ENCODE data around the gene LMO3.
A peak's percentile ranks its signal among the peaks of the same experiment; 100 is the strongest.

LMO3 gene

DNA sequence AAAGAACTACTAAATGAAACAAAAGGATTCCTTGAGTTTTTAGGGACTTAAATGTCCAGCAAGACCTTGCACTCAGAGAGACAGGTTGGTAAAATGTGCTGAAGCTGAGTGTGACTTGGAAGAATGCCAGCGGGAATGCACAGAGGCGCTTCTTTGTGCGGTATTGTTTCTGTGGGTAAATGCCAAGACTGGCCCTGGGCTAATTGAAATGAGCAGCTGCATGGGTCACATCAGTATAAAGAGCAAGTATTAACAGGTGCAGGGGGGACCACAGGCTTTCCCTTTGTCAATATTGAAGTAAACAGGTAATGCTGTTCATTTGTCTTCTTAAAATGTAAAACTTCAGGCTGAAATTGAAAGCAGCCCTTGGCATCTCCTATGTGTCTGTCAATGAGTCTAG is 74.3 kb downstream of the LMO3 start:
- DNase-seq (ENCODE audit: low read depth) = no peak
- no peak for TF ChIP-seq CTCF (IDR thresholded peaks at IDR 0.05; ENCODE audit: low read length, missing control alignments)

GRCh38 chr12:16530268-16530850 is 75.6 kb downstream of the LMO3 start:
- H3K4me3 ChIP-seq (replicated peaks; ENCODE audit: low read depth, low read length) = no peak overlapping the region
- TF ChIP-seq CTCF (IDR thresholded peaks at IDR 0.05; ENCODE audit: low read length, missing control alignments) = no peak

More for the DNA sequence above, 74.3 kb downstream of the LMO3 start:
- no peak overlapping the region for H3K4me3 ChIP-seq (replicated peaks; ENCODE audit: low read depth, low read length)

GRCh38 chr12:16526693-16527092 is 79.3 kb downstream of the LMO3 start:
- no peak overlapping the region for H3K4me3 ChIP-seq (replicated peaks; ENCODE audit: low read depth, low read length)
- no peak for TF ChIP-seq CTCF (IDR thresholded peaks at IDR 0.05; ENCODE audit: low read length, missing control alignments)
- DNase-seq (ENCODE audit: low read depth) = peak; percentile 91

More at GRCh38 chr12:16530268-16530850, 75.6 kb downstream of the LMO3 start:
- no peak for DNase-seq (ENCODE audit: low read depth)

DNA sequence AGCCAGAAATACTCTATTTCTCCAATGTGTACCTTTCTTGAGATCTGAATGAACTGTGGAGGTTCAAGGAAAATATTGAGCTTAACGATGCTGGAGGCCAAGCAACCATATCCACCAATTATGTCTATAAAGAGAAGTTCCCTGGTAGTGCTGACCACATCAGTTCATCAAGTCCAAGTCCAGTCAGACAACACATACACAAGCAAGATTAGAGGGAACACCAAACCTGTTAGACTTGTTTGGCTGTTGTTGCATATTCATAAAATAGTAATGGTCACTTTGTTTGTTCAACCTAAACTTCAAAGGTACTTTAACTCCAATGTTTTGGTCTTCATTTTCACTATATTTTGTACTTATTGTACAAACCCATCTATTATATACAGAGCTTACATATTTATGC is 81.6 kb downstream of the LMO3 start:
- no peak for DNase-seq (ENCODE audit: low read depth)
- TF ChIP-seq CTCF (IDR thresholded peaks at IDR 0.05; ENCODE audit: low read length, missing control alignments) = no peak
- no peak overlapping the region for H3K4me3 ChIP-seq (replicated peaks; ENCODE audit: low read depth, low read length)

- no peak for TF ChIP-seq CTCF (IDR thresholded peaks at IDR 0.05; ENCODE audit: low read length, missing control alignments)
- no peak overlapping the region for H3K4me3 ChIP-seq (replicated peaks; ENCODE audit: low read depth, low read length)
- no peak for DNase-seq (ENCODE audit: low read depth)
Measured at GRCh38 chr12:16523951-16524331, 82.0 kb downstream of the LMO3 start.

GRCh38 chr12:16523284-16523950 is 82.5 kb downstream of the LMO3 start:
- no peak for TF ChIP-seq CTCF (IDR thresholded peaks at IDR 0.05; ENCODE audit: low read length, missing control alignments)
- no peak overlapping the region for H3K4me3 ChIP-seq (replicated peaks; ENCODE audit: low read depth, low read length)
- DNase-seq (ENCODE audit: low read depth) = peak; percentile 30

- TF ChIP-seq CTCF (IDR thresholded peaks at IDR 0.05; ENCODE audit: low read length, missing control alignments) = no peak
- no peak for DNase-seq (ENCODE audit: low read depth)
- no peak overlapping the region for H3K4me3 ChIP-seq (replicated peaks; ENCODE audit: low read depth, low read length)
Measured at GRCh38 chr12:16520328-16520727, 85.6 kb downstream of the LMO3 start.
